SIG-M5 (cell line): ENCODE measurements around the gene PPP1R36.
"Not testable (repeated sequence)": the region's sequence is repeated elsewhere in the genome, so short reads cannot be mapped to it uniquely, and the experiment has no call there.

ENCODE experiments used
- DNase-seq: peaks from one replicate; lab custom pipeline; 2025; lab: John Stamatoyannopoulos, UW

PPP1R36 gene

DNA sequence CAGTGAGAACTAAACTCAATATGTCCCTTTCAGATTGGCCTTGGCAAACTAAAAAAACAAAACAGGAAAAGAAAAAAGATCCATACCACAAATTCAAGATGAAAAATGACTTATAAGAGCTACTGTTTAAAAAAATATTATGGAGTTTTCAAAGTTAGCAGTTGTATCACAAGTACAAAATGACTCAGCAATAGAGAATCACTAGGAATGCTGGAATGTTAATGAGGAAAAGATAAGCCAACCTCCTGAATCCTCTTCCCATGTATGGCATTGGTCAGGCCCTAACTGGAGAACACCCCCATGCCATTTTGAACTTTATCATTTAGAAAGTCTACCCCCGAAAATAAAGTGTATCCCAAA lies 62.2 kb downstream of the PPP1R36 start:
- no peak for DNase-seq

DNA sequence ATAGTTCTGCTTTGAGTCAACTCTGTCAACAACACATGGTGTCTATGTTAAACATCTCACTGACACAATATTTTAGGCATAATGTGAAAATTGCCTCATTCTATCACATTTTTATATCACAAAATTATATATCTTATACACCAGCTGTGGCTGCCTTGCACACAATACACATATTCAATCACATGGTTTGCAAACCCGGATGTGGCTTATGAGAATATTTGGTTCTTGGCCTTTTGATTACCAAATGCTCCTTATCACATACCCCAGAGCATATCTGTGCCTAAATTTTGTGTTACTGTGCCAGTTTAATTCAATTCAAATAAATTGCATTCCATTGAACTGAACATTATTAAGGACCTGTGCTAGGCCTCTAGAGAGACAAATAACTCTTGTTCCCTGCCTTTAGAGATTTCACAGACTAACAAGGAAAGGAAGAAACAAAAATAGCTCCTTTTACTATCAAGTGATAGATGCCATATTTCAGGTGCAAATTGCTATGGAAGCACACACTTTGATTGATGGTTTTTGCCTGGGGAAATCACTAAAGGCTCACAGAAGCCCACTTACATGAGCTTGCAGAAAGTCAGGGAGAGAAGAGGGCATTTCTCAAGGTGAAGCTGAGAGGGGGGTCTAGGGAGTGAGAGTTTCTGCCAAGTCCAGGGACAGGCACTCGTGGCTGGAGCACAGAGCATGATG lies 63.4 kb downstream of the PPP1R36 start:
- DNase-seq = no peak

DNA sequence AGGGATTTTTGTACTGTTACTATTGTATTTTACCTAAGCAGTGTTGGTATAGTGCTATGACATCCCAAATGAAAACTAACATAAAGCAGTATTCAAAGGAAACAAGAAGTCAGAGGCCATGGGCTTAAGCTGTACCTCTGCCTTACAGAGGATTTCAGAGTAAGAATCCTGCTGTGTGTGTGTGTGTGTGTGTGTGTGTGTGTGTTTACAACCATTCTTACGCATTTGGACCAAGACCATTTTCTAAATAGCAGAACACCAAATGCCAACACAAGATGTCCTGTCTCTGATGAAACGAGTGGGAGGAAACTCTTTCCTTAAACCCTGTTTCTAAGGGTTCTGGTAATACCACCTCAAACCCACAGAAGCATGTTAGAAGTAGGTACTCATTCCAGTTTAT lies 64.4 kb downstream of the PPP1R36 start:
- no peak for DNase-seq

DNA sequence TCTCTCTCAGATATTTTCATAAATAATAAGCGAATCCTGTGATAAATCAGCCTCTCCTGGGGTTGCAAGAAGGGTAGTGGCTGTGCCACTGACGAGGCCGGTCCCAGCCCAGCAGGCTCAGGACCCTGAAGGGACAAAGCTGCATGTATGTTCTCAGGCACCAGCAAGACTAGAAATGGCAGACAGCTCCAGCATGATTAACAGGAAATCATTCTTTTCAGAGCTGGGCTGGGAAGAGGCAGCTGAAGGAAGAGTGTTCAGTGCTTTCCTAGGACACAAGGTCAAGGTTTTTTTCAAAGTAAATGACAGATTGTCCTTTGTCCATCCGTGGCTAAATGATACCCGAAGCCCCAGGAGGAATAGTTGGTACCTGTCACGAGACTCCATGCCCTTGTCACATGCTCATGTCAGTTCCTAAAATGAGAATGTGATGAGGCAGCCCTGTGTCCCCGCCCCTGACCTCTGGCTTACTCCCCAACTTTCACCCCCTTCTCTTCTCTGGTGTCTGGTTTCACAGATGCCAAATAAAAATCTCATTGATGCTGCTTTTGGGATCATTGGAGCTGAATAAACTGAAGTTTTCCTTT lies 65.1 kb downstream of the PPP1R36 start:
- no peak for DNase-seq

DNA sequence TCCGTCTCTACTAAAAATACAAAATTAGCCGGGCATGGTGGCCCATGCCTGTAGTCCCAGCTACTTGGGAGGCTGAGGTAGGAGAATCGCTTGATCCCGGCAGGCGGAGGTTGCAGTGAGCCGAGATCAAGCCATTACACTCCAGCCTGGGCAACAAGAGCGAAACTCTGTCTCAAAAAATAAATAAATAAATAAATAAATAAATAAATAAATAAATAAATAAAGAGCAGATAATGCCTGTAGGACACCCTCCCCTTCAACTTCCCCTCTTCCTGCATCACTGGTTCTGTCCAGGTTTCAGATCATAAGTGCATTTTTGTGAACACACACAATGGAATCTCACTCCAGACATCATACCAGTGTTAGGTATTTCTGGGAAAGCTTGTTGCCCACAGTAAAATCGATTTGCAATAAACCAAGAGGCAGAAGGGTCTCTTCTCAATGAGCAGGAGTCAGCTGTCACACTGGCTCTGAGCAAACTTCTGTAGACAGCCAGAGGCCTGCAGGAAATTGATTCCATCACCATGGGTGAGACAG lies 68.2 kb downstream of the PPP1R36 start:
- not testable (repeated sequence) for DNase-seq

DNA sequence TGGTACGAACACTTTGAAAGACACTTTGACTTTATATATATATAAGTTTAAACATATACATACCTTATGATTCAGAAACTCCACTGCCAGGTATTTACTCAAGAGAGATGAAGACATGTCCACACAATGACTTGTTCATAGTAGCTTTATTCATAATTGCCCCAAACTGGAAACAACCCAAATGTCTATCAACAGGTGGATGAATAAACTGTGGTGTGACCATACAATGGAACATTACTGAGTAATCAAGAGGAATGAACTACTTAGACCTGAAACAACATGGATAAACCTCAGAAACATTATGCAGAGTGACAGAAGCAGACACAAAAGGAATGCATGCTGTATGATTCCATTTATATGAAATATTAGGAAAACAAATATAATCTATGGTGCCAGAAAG lies 71.1 kb downstream of the PPP1R36 start:
- no peak for DNase-seq

DNA sequence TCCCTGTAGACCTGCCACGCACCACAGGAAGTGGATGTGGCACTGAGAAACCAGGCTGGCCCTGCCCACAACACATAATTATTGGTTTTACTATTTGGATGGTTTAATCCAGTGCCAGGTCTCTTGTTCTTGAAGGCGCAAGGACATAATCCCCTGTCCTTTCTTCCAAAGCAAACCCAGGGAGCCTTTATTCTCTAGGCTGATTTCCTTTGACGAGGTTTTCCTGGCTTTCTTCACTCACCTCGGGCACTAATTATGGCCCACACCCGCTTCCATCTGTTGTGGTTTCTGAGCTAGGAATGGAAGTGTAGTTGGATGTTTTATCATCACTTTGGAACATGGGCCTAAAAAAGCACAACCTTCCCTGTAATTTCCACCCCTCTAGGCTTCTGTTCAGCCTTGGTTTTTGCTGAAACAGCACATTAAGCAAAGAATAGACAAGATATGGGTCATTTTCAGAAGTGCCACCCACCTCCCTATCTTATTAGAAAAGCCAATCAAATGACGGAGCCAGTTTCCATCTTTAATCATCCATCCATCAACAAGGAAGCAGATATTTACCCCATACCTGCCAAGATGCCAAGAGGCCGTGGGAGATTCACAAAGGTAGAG lies 73.9 kb downstream of the PPP1R36 start:
- no peak for DNase-seq

DNA sequence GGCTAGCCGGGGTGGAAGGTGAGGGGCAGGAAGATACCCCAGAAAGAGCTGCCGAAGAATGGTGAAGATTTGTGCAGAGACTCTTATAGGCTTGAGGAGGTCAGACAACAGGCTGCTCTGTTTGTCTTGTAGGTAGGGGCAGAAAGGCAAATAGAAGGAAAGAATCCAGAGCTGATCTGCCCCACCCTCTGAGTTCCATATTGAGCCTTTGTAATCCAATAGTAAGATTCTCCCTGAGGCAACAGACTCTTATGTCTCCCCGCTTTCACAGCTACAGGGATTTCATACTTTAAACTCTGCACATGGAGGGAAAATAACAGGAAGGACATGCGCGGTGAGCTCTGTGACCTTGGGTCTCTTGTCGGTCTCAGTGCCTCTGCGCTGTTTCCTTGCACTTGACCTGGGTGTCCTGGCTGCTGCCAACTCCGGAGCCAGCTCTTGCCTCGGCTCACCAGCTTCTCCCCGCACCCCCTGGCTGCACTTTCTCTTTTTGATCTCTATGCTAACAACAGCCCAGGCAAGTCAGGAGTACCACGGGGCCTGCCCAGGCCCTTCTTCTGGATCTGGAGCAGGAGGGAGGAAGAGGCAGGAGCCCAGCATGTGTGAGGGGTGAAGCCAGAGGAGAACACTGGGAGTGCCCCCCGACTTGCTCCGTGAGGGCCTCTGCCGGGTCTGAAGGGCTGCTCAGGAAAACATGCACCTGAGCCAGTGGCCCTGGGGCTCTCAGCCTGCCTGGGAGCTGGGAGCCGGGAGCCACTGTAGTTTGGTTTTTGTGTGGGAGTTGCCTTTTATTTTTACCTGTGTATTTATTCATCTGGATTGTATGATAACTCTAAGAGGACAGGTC lies 75.8 kb downstream of the PPP1R36 start:
- DNase-seq = no peak

DNA sequence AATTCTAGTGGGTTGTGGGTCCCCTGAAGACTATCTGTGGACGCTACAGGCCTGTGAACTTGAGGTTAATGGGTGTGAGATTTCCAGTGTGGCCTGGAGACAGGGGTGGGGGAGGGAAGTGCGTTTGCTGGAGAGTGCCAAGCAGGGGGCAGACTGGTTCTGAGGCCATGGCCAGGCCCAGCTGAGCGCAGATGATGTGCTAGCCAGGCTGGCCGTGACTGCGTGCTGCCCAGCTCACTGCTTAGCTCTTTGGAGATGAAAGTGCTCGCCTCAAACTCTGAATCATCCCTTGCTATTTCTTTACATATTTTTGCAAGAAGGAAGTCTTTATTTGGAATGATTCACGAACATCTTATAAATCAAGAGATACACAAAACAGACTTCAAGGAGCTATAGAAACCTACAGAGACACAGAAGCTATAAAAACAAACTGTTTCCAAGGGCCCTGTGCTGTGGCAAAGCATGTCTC lies 79.2 kb downstream of the PPP1R36 start:
- DNase-seq = no peak

DNA sequence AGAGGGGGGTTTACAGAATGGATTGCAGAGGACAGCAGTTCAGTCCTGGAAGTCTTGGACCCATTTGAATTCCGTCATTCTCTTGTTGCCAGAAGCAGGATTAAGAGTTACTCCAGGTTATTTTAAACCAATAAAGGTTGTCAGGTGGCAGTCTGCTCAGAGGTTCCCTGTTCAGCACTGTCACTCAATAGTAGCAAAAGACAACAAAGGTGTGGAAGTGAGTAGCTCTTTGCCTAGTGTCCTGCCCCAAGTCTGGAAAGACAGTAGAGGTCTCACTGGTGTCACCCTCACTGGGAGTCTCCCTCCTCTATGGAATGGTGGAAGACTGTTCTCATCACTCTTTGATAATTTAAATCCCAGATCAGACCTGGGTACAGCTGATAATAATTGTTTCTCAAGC lies 81.0 kb downstream of the PPP1R36 start:
- no peak for DNase-seq

DNA sequence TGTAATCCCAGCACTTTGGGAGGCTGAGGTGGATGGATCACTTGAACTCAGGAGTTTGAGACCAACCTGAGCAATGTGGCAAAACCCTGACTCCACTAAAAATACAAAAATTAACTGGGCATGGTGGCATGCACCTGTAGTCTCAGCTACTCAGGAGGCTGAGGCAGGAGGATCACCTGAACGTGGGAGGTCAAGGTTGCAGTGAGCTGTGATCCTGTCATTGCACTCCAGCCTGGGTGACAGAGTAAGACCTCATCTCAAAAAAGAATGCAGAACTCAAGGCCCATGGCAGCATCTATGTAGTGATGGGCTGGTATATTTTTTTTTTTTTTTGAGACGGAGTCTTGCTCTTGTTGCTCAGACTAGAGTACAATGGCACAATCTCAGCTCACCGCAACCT lies 81.5 kb downstream of the PPP1R36 start:
- DNase-seq = not testable (repeated sequence)

DNA sequence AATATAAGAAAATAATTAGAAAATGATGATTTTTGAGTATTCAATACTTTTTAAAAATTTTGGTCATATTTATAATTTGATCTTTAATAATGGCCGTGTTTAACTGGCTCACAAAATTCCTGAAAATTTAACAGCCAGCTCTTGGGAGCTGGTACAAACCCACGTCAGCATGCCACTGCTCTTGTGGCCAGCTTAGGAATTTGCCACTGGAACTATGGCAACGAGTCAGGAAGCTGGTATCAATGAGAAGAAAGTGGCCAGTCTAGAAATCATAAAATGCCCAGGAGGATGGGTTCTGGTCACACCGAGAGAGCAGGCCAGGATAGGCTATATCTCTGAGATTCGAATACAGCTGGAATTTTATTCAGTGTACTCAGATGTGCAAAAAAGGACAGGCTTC lies 82.3 kb downstream of the PPP1R36 start:
- DNase-seq = no peak

DNA sequence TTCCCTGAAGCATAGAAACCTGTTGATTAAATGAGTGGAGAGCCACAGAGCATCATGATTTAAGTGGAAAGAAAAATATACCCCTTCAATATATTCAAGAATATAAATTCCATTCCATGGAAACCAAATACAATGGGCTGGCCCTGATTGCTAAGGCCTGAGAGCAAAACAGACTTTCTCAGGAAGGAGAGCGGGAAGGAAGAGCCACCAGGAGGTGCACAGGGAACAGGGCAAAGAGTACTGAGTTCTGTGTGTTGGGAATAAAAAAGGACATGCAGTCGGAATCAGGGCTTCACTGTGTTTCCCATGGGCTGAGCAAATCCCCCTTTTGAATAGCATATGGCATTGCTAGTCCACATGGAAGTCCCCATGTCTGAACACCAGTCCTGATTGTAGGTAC lies 84.8 kb downstream of the PPP1R36 start:
- no peak for DNase-seq

DNA sequence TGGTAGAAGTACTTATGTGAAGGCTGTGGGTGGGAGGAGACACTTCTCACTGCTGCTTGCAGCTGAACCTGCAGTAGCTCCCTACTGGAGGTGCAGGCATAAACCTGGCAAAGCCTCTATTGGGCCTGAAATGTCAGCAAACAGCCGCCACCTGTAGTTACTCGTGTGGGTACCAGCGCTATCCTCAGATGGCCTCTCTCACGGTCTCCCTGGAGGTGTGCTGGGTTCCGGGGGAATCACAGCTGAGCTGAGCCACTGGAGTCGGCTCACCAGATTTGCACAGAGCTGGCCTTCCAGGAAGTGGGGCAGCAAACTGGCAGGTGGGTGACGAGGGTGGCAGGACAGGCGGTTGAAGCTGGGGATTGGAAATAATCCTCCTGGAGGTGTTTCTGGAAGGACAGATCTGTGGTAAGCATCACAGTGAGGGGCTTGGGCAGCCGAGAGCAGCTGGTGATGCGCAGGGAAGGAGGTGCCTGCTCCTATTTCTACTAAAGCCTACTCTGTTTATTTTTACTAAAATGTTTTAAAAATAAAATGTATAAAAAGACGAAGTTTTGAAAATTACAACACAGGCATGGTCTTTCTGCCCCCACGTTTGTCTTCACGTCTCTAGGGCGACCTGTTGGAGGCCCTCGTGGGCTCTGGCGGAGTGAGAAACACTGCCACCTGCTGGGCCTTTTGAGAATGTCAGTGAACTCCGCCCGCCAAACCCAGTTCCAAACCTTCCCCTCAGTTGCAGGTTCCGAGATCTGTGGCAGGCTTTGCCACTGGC lies 86.6 kb downstream of the PPP1R36 start:
- DNase-seq = no peak

DNA sequence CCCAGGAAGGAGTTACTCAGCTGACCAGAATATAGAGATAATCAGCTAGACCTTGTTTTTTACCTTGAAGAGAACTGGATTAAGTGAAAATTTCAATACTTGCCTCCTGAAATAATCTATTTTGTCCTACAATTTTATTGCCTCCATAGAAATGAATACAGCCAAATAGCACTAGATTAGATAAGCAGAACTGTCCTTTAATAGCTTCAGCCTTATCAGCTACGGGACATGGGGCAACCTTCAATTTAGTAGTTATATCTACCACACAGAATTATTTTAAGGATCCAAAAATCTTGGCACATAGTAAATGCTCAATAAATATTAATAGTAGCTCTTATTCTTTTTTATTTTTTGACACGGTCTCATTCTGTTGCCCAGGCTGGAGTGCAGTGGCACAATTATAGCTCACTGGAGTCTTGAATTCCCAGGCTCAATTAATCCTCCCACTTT lies 87.2 kb downstream of the PPP1R36 start:
- DNase-seq = no peak

DNA sequence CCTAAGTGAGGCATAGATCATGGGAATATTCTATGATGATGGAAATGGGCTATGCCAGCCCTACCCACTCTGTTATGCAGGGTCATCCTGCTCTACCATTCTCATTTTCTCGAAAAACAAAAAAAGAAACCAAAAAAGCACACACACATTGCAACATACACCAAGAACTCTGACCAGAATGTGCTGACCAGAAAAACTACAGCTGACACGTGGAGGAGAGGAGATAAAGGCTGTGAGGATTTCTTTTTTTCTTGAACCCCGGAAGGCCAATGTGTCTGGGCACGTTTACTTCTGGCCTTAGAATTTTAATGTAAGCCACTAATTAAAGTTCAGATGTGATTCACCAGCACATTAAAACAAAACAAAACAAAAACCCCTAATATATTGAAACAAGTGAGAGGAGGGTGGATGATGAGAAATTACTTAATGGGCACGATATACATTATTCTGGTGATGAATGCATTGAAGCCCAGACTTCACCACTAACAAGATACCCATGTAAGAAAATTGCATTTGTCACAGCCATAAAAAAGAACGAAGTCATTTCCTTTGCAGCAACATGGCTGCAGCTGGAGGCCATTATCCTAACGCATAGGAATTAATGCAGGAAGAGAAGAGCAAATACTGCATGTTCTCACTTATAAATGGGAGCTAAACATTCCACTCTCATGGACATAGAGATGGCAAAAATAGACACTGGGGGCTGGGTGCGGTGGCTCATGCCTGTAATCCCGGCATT lies 88.1 kb downstream of the PPP1R36 start:
- no peak for DNase-seq

DNA sequence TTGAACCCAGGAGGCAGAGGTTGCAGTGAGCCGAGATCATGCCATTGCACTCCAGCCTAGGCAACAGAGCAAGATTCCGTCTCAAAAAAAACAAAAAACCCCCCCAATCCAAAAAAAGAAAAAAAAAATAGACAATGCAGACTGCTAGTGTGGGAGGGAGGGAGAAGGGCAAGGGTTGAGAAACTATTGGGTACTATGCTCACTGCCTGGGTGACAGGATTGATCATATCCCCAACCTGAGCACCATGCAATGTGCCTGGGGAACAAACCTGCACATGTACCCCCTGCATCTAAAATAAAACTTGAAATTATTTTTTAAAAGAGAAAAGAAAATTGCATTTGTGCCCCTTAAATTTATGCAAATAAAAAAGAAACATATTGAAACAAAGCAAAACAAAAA lies 88.9 kb downstream of the PPP1R36 start:
- no peak for DNase-seq
